Femur (tissue), 1 donor: ENCODE measurements around the gene CDC42EP3.

Source experiments
- DNase-seq: peaks from one replicate; pipeline ENCODE4 v3.0.0-alpha.2; 2017

Gene CDC42EP3

GRCh38 chr2:37683241-37683640 lies 11.8 kb upstream of the CDC42EP3 start:
- no peak for DNase-seq

GRCh38 chr2:37682473-37682872 lies 11.0 kb upstream of the CDC42EP3 start:
- DNase-seq = no peak

DNA sequence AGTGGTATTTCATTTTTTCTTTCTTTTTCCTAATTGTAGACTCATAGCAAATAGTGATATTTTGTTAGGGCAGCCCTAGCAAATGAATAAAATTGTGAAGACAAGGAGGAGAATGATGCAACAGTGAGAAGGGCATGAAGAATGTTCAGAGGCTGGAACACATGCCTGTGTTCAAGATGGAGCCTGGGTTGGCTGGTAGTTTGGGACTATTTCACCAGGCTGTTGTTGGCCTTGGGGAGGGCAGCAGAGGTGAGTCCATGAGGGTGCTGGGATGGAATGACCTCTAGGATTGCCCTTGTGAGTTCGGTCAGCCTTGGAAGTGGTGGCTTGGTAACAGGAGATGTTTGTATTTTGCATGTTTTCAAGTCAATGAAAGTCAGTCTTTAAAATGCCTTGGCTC lies 10.1 kb upstream of the CDC42EP3 start:
- no peak for DNase-seq

DNA sequence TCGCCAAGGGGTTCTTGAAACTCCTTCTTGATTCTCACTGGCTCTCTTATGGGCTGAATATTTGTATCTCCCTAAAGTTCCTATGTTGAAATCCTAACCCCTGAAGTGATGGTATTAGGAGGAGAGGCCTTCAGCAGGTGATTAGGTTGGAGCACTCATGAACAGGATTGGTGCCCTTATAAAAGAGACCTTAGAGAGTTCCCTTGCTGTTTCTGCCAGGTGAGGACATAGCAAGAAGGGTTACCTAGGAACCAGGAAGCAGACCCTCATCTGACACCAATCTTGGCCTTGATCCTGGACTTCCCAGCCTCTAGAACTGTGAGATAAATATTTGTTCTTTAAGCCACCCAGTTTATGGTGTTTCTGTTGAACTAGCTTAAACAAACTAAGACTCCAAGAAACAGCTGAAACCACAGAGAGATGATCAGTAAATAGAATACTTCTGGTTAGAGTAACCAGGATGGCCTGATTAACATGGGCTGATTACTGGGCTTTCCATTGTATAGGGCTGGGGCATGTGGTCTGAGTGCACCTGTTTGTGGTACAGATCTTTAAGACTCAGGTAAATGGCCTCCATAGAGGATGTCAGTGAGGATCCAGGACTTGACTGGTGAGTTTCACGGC lies 7.7 kb upstream of the CDC42EP3 start:
- no peak for DNase-seq

DNA sequence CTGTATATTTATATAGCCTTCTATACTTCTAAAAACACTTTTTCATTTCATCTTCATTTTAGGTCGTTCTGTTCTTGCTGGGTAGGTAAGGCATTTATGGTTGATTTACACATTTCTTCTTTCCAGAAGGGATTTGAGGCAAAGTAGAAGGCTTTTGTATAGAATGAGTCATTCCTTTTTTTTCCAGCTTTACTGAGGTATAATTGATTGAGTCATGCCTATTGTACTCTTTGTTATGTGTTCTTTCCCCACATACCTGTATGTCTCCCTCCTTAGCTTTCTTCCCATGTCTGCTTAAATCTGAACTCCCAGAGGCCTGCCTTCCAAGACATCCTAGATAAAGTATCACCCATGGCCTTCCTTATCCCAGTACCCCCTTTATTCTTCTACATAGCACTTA lies 4.8 kb upstream of the CDC42EP3 start:
- no peak for DNase-seq

DNA sequence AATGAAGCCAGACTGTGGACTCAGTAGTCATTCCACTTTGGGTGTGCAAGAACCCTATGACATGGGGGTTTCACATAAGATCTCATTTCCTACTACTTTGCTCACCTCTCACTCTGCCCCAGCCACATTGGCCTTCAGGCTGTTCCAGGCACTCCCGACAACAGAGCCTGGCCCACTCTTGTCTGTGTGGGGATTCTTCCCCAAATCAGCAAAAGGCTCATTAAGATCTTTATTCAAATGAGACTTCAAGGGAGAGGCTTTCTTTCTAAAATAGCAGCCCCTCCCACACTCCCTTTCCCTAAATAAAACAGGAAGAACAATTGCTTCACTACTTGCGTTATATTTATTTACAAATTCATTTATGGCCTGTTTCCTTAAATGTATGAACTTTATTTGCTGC lies 3.5 kb upstream of the CDC42EP3 start:
- DNase-seq = no peak

- DNase-seq = no peak
These were observed 1.4 kb upstream of the CDC42EP3 start for GRCh38 chr2:37672870-37673184.

DNA sequence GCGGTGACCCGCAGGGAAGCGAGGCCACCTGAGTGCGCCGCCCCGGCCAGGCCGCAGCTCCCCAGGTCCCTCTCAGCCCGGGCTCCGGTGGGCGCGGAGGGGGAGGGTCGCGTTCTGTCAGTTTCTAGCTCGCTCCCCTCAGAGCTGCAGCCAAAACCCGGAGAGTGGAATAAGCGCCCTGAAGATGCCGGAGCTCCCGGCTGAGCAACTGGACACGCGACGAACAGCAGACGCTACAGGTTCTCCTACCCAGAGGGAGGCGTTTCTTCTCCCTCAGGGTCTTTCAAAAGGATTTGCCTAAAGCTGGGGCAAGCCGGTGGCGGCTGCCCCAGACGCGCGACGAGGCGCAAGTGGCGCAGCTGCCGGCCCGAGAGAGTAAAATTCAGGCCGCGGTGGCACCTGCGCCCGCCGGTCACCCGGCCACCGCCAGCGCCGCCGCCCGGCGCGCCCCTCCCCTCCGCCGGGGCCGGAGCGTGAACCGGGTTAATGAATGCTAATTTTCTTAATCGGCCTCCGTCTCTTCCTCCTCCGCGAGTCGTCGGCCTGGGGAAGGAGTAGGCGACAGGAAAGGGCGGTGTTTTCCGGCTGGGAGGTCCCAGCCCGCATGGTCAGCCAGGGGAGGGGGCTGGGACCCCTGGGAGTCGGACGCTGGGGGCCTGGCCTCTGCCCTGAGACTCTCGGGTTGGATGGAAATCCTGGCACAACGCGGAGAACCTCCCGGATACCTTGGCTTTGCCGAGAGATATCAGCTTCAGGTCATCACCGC lies 845 bp upstream of the CDC42EP3 start:
- DNase-seq = peak; percentile 88

DNA sequence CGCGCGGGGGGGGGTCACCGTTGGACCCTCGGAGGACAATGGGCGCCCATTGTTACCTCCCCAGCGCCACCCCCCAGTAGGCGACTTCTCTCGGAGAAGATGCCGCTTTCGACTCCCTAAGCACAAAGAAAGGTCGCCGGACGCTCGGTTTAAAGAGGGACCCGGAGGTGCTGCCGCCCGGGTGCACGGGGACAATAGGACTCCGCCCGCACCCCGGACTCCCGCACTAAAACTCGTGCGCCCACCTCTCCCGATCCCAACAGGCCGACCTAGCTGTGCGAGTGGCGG lies 318 bp upstream of the CDC42EP3 start:
- DNase-seq = no peak

DNA sequence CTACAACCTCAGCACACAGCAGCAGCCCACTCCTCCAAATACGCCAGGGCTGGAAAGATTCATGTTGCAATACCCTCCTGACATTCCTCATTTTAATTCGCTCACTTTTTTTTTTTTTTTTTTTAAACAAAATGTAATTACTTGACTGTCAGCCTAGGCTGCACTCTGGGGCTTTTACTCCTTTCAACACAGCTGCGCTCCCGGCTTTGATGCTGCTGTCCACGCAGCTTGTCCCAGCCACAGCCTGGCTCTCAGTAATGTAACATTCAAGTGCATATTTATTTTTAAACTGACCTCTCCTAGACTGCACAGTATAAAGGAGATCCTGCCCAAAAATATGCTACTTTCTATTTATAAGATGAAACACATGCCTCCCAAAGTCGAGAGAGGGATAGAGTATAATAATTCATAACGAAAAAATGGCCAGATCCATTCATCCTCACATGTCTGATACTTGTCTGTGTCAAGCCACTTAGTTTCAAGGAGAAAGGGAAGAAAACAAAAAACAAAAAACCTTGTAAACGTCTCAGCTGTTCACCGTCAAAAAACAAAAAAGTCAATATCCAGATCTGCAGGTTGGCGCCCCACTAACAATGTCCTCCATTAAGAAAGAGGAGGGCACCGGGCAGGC lies 949 bp downstream of the CDC42EP3 start:
- no peak for DNase-seq

GRCh38 chr2:37669446-37669845 lies 2.0 kb downstream of the CDC42EP3 start:
- no peak for DNase-seq

- DNase-seq = no peak
These were observed 3.7 kb downstream of the CDC42EP3 start for GRCh38 chr2:37667704-37668103.

- no peak for DNase-seq
These were observed 4.7 kb downstream of the CDC42EP3 start for GRCh38 chr2:37666772-37667171.

GRCh38 chr2:37665604-37666362 lies 5.7 kb downstream of the CDC42EP3 start:
- no peak for DNase-seq

DNA sequence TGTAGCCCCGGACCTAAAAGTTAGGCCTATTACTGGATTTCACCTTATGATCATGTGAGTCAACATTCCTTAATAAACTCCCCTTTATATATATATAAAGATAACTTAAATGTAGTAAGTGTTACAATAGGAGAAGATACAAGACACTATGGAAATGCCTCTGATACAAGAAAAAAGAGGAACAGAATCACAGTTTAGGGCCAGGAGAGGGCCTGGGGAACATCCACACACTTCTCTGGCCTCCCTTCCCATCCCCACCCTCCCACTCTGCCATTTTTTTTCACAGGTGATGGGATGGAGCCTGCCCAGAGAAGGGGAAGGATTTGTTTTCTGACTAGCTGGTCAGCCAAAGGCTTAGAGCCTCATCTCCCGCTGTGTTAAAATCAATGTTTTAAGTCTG lies 6.4 kb downstream of the CDC42EP3 start:
- DNase-seq = no peak

DNA sequence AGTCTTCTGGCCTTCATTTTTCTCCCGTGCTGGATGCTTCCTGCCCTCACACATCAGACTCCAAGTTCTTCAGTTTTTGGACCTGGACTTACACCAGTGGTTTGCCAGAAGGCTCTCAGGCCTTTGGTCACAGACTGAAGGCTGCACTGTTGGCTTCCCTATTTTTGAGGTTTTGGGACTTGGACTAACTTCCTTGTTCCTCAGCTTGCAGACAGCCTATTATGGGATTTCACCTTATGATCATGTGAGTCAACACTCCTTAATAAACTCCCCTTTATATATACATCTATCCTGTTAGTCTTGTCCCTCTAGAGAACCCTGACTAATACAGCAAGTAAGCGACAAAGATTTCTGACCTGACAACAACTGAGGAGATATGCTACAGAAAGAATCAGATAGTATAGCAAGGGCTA lies 7.2 kb downstream of the CDC42EP3 start:
- no peak for DNase-seq

GRCh38 chr2:37663390-37663789 lies 8.1 kb downstream of the CDC42EP3 start:
- no peak for DNase-seq

GRCh38 chr2:37659723-37660122 lies 11.7 kb downstream of the CDC42EP3 start:
- DNase-seq = no peak

DNA sequence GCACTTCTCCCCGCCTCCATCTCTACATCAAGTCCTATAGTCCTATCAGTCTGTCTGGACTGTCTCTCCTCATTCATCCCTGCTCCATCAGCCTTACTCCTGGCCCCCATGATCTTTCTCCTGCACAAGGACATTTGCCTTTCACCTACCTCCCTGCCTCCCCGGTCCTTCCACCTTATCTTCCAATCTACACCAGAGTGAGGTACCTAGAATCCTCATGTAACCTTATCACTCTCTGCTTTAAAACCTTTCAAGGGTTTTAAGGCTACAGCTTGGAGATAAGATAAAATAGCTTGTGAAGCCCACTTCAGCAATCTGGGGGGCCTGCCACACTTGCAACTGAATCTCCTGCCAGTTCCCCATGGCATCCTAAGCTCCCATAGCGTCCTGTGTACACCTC lies 12.8 kb downstream of the CDC42EP3 start:
- no peak for DNase-seq

DNA sequence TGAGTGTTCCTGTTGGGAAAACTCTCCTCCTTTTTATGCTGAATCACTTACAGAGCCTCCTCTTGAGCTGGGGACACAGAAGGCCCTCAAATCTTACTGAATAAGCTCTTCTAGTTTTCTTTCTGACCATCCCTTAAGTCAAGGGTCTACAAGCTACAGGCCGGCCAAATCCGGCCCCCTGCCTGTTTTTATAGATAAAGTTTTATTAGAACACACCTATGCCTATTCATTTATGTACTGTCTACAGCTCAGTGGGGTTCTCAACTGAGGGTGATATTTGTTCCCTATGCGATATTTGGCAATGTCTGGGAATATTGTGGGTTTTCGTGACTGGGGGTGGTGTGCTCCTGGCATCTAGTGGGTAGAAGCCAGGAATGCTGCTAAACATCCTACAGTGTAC lies 14.0 kb downstream of the CDC42EP3 start:
- no peak for DNase-seq

DNA sequence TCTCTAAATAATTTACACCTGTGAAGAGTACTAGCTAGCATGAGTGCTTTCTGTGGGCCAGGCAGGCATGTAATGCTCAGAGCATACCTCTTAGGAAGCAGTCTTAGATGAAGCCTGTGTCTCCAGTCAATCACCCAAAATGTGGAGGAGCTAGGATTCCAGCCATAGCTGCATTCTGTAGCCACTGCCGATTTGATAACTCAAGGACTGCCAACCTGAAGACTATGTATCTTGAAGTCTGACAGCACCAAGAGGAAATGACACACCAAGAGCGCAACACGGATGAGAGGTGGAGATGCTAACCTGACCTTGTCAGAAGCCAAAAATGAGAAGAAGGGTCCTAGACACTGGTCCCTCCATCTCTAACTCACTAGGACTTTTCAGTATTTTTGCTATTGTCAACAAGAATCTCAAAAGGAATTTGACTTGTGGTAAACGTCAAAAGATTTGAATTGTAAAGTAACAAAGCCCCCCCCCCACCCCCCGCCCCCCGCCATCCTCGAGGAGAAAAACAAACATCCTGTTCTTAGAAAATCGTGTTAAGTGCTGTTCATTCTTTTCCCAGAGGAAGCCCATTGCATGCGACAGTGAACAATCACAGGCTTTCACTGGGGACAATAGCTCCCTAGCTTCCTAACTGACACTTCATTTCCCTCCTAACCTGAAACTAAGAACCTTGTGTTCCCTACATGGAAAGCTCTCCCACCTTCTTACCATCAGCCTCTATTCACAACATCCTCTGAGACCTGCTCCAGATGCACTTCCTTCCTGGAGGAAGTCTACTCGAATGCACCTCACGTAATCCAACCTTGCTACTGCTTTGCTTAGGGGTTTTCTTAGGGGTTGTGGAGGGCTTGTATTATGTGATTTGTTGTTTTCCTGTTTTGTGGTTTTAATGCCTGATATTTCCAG lies 14.7 kb downstream of the CDC42EP3 start:
- no peak for DNase-seq

GRCh38 chr2:37654932-37655841 lies 16.3 kb downstream of the CDC42EP3 start:
- DNase-seq = no peak
